GM12878 (cell line): ENCODE data around the gene PTPMT1. TPM values are rescaled to one million over a fixed set of nuclear protein-coding genes. Genes with fewer than 3 reads are reported as not detected.

Experiments used
- ATAC-seq: fragments of 200-7000 bp; cut with Tn5 transposase; 3 replicates; pipeline ENCODE4 v1.9.1; 2020; ENCODE audit warnings: mild to moderate bottlenecking, moderate library complexity
- BruUV-seq: library from RNA; stranded (reverse); fragments of 400-500 nt; replicated peaks from 2 replicates; lab custom pipeline; 2021; lab: Mats Ljungman, UMichigan
- CTCF ChIA-PET: fragments of 300-600 bp; sonication (Branson Sonifier 250); formaldehyde crosslinking; extraction: SDS; loops from one replicate; lab custom pipeline; 2021; ENCODE audit warnings: inconsistent platforms; lab: Yijun Ruan, JAX
- POLR2A ChIA-PET: fragments of 350-600 bp; formaldehyde crosslinking; extraction: SDS; loops from one replicate; lab custom pipeline; 2021; ENCODE audit warnings: inconsistent platforms; lab: Charles Lee
- RAD21 ChIA-PET: fragments of 300-600 bp; sonication (Branson Sonifier 250); formaldehyde crosslinking; loops from one replicate; lab custom pipeline; 2023; ENCODE audit warnings: antibody characterized with exemption; ENCODE audit not compliant: unreplicated experiment; lab: Charles Lee
- SMC1A ChIA-PET: fragments of 300-600 bp; sonication (Branson Sonifier 250); formaldehyde crosslinking; loops from one replicate; lab custom pipeline; 2023; ENCODE audit not compliant: unreplicated experiment, uncharacterized antibody; lab: Charles Lee
- DNase-seq: peaks from one replicate; pipeline ENCODE4 v3.0.0-alpha.2; 2011; ENCODE audit warnings: low read depth, low spot score
- FAIRE-seq: peaks from 3 replicates; lab custom pipeline; 2011; peaks lifted over from hg19 to GRCh38; lab: Jason Lieb, UNC
- H2AFZ ChIP-seq: 2 replicates; pipeline ENCODE4 v1.6.0; 2011; ENCODE audit warnings: low read depth, low read length, control low read depth; ENCODE audit not compliant: control insufficient read depth
- H3K27ac ChIP-seq: 2 replicates; pipeline ENCODE4 v1.5.1; 2011; ENCODE audit warnings: control low read depth; ENCODE audit not compliant: control insufficient read depth, insufficient read depth
- H3K27me3 ChIP-seq, 2 experiments: replicated peaks in 1 of 2; 2 replicates each; pipeline versions ENCODE4 v1.6.0 to v1.6.1; 2011; ENCODE audit warnings: low read length in 1 of 2; ENCODE audit not compliant: control insufficient read depth in 2 of 2, insufficient read depth in 2 of 2
- H3K36me3 ChIP-seq, 2 experiments: 2 replicates each; pipeline ENCODE4 v1.5.1; 2011; ENCODE audit warnings: low read length in 1 of 2; ENCODE audit not compliant: control insufficient read depth in 2 of 2, insufficient read depth in 2 of 2
- H3K4me1 ChIP-seq: 2 replicates; pipeline ENCODE4 v1.6.1; 2011; ENCODE audit warnings: mild to moderate bottlenecking, low read length, moderate library complexity, mixed read lengths; ENCODE audit not compliant: control insufficient read depth, insufficient read depth
- H3K4me2 ChIP-seq: 2 replicates; pipeline ENCODE4 v1.6.0; 2011; ENCODE audit warnings: control low read depth; ENCODE audit not compliant: control insufficient read depth, insufficient read depth
- H3K4me3 ChIP-seq: fragments of 200-600 bp; sonication (generic); 2 replicates; pipeline ENCODE4 v1.5.1; 2016
- H3K79me2 ChIP-seq: 2 replicates; pipeline ENCODE4 v1.6.0; 2011; ENCODE audit warnings: low read length; ENCODE audit not compliant: control insufficient read depth, insufficient read depth
- H3K9ac ChIP-seq: 2 replicates; pipeline ENCODE4 v1.8.0; 2011; ENCODE audit warnings: low read length, control low read depth, mixed read lengths; ENCODE audit not compliant: control insufficient read depth, insufficient read depth
- H3K9me3 ChIP-seq: replicated peaks from 3 replicates; pipeline ENCODE4 v1.5.1; 2011; ENCODE audit warnings: mild to moderate bottlenecking, low read length; ENCODE audit not compliant: control insufficient read depth, insufficient read depth
- H4K20me1 ChIP-seq: 2 replicates; pipeline ENCODE4 v1.6.0; 2011; ENCODE audit not compliant: control insufficient read depth, insufficient read depth
- GABPA ChIP-seq: IDR thresholded peaks from 2 replicates; pipeline ENCODE4 v1.6.1; 2014; ENCODE audit warnings: antibody characterized with exemption, low read depth, mild to moderate bottlenecking, inconsistent platforms
- IRF4 ChIP-seq: IDR thresholded peaks from 2 replicates; pipeline ENCODE4 v1.6.1; 2011; ENCODE audit warnings: low read depth, low read length
- POU2F2 ChIP-seq: IDR thresholded peaks from 3 replicates; pipeline ENCODE4 v1.6.1; 2011; ENCODE audit warnings: low read depth, mild to moderate bottlenecking, low read length, borderline replicate concordance
- SIN3A ChIP-seq: IDR thresholded peaks from 2 replicates; pipeline ENCODE4 v1.6.1; 2012; ENCODE audit warnings: low read depth, low read length, improper control_type of control experiment
- SPI1 ChIP-seq: IDR thresholded peaks from 2 replicates; pipeline ENCODE4 v1.6.1; 2011; ENCODE audit warnings: low read depth, mild to moderate bottlenecking, low read length, moderate library complexity, borderline replicate concordance; ENCODE audit not compliant: insufficient read depth
- TAF1 ChIP-seq: IDR thresholded peaks from 2 replicates; pipeline ENCODE4 v1.6.1; 2011; ENCODE audit warnings: mild to moderate bottlenecking, low read depth, low read length, borderline replicate concordance
- WGBS: methylation state at CpG from one replicate; pipeline ENCODE4 v1.1.6; 2016; ENCODE audit warnings: low lambda C conversion rate; ENCODE audit not compliant: insufficient replicate concordance, insufficient coverage; ENCODE audit errors: missing lambda C conversion rate; 5-methylcytosine and 5-hydroxymethylcytosine counted together
- in situ Hi-C: fragments of 300-500 bp; cut with MboI; formaldehyde crosslinking; loops from 9 replicates; pipeline ENCODE4 v1.14.3; 2018; ENCODE audit warnings: mixed read lengths
- intact Hi-C: fragments of 100-400 bp; cut with micrococcal nuclease; formaldehyde crosslinking; loops from one replicate; pipeline ENCODE4 v1.14.2; 2022; ENCODE audit not compliant: unreplicated experiment
- polyA plus RNA-seq, 11 experiments: library from polyadenylated mRNA; depleted of rRNA in 4 of 11; unstranded in 6 of 11; stranded (reverse) in 5 of 11; fragments of >200 nt; fragmentation: Nextera tagmentation in 4 of 11; fragmentation: Illumina TruSeq in 1 of 11; extraction: Ambion mirVana in 4 of 11; extraction: Trizol in 1 of 11; gene quantifications; 1 replicate in 1 of 11; 2 replicates in 10 of 11; pipeline versions ENCODE4 v1.2.1 to v1.2.3, GENCODE V29; 2011 to 2016; ENCODE audit warnings: inconsistent platforms in 2 of 11, missing spikeins in 2 of 11, low read depth in 1 of 11
- total RNA-seq, 4 experiments: library from RNA; depleted of rRNA in 3 of 4; stranded (reverse); fragments of >200 nt in 3 of 4; fragmentation: Illumina TruSeq in 1 of 4; extraction: Trizol in 1 of 4; gene quantifications; 2 replicates each; pipeline versions ENCODE4 v1.2.1 to v1.2.3, GENCODE V29; 2013 to 2021
- TF ChIP-seq, protein P1 (sequence below): IDR thresholded peaks from 2 replicates; pipeline ENCODE4 v1.6.1; 2011; ENCODE audit warnings: low read depth, low read length, improper control_type of control experiment, borderline replicate concordance

Gene PTPMT1
- total and polyA plus RNA-seq, 10 of the 15 experiments (the other 5 are each of a cell fraction or from before 2014, with no cell fraction given) = 12.0 to 116 (median 58.2) TPM

- H3K9me3 ChIP-seq = no peaks in the 10 kb centered on the region
- FAIRE-seq = no peak
- DNase-seq = no peak
- SMC1A ChIA-PET = interaction anchor here (1.5 kb wide), 1 partner anchor 9 kb away, joined by 4 read pairs; no protein-coding TSS in a partner anchor
- WGBS = 19% methylated on average over 26 of the region's 48 CpGs
- no peak within 1 kb of the TSS for H3K9ac ChIP-seq
- no peak within 1 kb of the TSS for H3K4me3 ChIP-seq
- TF ChIP-seq, protein P1, sequence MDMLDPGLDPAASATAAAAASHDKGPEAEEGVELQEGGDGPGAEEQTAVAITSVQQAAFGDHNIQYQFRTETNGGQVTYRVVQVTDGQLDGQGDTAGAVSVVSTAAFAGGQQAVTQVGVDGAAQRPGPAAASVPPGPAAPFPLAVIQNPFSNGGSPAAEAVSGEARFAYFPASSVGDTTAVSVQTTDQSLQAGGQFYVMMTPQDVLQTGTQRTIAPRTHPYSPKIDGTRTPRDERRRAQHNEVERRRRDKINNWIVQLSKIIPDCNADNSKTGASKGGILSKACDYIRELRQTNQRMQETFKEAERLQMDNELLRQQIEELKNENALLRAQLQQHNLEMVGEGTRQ = no peak
- TF ChIP-seq POU2F2 (no peak), SIN3A (no peak), IRF4 (no peak), GABPA (no peak), SPI1 (no peak), TAF1 (no peak)
- TF ChIP-seq, all 136 proteins: peak for 0
- RAD21 ChIA-PET = no interaction called here
- Histone ChIP-seq H3K4me2 (0 out of 2 replicates have a peak within 1 kb of the TSS, but pooled peaks have one; percentile 17), H3K4me1 (peaks cover 7% of the 10 kb centered on the region), H3K27me3 (peaks cover 3 to 23% of the 10 kb centered on the region in 2 experiments), H3K79me2 (no peaks in the 10 kb centered on the region), H3K36me3 (no peaks in the 10 kb centered on the region), H3K27ac (no peak within 1 kb of the TSS), H2AFZ (no peak within 1 kb of the TSS), H4K20me1 (no peaks in the 10 kb centered on the region)
- no peak for ATAC-seq
- POLR2A ChIA-PET = interaction anchor here (1.0 kb wide), 1 partner anchor 15 kb away, joined by 4 read pairs; no protein-coding TSS in a partner anchor
- CTCF ChIA-PET = no interaction called here
- BruUV-seq = no TSS peak
- in situ Hi-C loops = no loop called here
- intact Hi-C loops = no loop called here
These were observed 28.8 kb downstream of the PTPMT1 start, which contains the start of gene C1QTNF4 for GRCh38 chr11:47593934-47594855. C1QTNF4 (minus strand) TSS chr11:47594411; CDS start chr11:47590810, 3,601 bp downstream.
